ENCODE measurements around the gene ATXN7. TPM values are rescaled to one million over a fixed set of nuclear protein-coding genes. Genes with fewer than 3 reads are reported as not detected.

Gene ATXN7
- total and polyA plus RNA-seq, 4 donors, result 2.8 to 13.6 (median 5.6) TPM

DNA sequence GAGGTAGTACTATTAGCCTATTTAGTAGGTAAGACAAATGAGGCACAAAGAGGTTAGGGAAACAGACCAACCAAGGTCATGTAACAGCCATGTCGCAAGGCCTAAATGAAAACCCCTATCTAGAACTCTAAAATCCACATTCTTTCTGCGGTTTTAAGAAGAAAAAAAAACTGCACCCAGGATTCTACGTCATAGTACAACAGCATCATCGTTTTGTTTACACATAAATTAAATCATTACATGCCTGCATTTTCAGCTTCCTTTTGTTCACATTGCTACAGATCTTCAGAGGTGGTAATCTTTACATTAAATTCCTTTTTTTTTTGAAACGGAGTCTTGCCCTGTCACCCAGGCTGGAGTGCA is 160.2 kb downstream of the ATXN7 start:
- Histone ChIP-seq H3K9me3 (ENCODE audit: control insufficient read depth in 4 of 4, low read length in 3 of 4) (no peaks in the 10 kb centered on the region), H3K4me3 (ENCODE audit: low read depth in 1 of 3, low read length in 3 of 3) (no peak overlapping the region), H3K27ac (ENCODE audit: low read depth in 1 of 2, low read length in 2 of 2) (no peak overlapping the region), H3K27me3 (ENCODE audit: control insufficient read depth in 4 of 4, insufficient read depth in 4 of 4, low read length in 3 of 4) (peaks cover 0 to 4% (median 0%) of the 10 kb centered on the region in 4 donors), H3K36me3 (ENCODE audit: control insufficient read depth in 4 of 4, insufficient read depth in 3 of 4, low read depth in 1 of 4, low read length in 3 of 4) (peaks cover under 1 to 7% (median 5%) of the 10 kb centered on the region in 4 donors), H3K4me1 (ENCODE audit: control insufficient read depth in 4 of 4, insufficient read depth in 4 of 4, low read length in 3 of 4) (peaks cover 7 to 17% (median 12%) of the 10 kb centered on the region in 4 donors), H3K9ac (ENCODE audit: low read depth in 1 of 2, low read length in 2 of 2) (peak overlapping the region in 1 of 2 donors; percentile 2)
- 69% methylated on average over 5 of the region's 5 CpGs for WGBS
- DNase-seq (ENCODE audit: low spot score), result no peak
- TF ChIP-seq HNF4G (IDR thresholded peaks at IDR 0.05) (no peak), YY1 (IDR thresholded peaks at IDR 0.05) (no peak), RAD21 (IDR thresholded peaks at IDR 0.05) (no peak), SP1 (IDR thresholded peaks at IDR 0.05) (no peak), JUND (IDR thresholded peaks at IDR 0.05) (no peak), FOXA1 (IDR thresholded peaks at IDR 0.05) (no peak), TAF1 (conservative IDR thresholded peaks at IDR 0.05) (no peak), GABPA (IDR thresholded peaks at IDR 0.05 in 1 of 2, conservative IDR thresholded peaks at IDR 0.05 in 1 of 2) (no peak), NR2F2 (IDR thresholded peaks at IDR 0.05) (no peak), FOXA2 (IDR thresholded peaks at IDR 0.05) (no peak)
- TF ChIP-seq, protein P1, sequence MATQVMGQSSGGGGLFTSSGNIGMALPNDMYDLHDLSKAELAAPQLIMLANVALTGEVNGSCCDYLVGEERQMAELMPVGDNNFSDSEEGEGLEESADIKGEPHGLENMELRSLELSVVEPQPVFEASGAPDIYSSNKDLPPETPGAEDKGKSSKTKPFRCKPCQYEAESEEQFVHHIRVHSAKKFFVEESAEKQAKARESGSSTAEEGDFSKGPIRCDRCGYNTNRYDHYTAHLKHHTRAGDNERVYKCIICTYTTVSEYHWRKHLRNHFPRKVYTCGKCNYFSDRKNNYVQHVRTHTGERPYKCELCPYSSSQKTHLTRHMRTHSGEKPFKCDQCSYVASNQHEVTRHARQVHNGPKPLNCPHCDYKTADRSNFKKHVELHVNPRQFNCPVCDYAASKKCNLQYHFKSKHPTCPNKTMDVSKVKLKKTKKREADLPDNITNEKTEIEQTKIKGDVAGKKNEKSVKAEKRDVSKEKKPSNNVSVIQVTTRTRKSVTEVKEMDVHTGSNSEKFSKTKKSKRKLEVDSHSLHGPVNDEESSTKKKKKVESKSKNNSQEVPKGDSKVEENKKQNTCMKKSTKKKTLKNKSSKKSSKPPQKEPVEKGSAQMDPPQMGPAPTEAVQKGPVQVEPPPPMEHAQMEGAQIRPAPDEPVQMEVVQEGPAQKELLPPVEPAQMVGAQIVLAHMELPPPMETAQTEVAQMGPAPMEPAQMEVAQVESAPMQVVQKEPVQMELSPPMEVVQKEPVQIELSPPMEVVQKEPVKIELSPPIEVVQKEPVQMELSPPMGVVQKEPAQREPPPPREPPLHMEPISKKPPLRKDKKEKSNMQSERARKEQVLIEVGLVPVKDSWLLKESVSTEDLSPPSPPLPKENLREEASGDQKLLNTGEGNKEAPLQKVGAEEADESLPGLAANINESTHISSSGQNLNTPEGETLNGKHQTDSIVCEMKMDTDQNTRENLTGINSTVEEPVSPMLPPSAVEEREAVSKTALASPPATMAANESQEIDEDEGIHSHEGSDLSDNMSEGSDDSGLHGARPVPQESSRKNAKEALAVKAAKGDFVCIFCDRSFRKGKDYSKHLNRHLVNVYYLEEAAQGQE (IDR thresholded peaks at IDR 0.05), result no peak
- TF ChIP-seq, protein P2, sequence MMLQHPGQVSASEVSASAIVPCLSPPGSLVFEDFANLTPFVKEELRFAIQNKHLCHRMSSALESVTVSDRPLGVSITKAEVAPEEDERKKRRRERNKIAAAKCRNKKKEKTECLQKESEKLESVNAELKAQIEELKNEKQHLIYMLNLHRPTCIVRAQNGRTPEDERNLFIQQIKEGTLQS (IDR thresholded peaks at IDR 0.05), result no peak
- TF ChIP-seq, protein P3, sequence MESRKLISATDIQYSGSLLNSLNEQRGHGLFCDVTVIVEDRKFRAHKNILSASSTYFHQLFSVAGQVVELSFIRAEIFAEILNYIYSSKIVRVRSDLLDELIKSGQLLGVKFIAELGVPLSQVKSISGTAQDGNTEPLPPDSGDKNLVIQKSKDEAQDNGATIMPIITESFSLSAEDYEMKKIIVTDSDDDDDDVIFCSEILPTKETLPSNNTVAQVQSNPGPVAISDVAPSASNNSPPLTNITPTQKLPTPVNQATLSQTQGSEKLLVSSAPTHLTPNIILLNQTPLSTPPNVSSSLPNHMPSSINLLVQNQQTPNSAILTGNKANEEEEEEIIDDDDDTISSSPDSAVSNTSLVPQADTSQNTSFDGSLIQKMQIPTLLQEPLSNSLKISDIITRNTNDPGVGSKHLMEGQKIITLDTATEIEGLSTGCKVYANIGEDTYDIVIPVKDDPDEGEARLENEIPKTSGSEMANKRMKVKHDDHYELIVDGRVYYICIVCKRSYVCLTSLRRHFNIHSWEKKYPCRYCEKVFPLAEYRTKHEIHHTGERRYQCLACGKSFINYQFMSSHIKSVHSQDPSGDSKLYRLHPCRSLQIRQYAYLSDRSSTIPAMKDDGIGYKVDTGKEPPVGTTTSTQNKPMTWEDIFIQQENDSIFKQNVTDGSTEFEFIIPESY (IDR thresholded peaks at IDR 0.05), result no peak
- TF ChIP-seq, protein P4, sequence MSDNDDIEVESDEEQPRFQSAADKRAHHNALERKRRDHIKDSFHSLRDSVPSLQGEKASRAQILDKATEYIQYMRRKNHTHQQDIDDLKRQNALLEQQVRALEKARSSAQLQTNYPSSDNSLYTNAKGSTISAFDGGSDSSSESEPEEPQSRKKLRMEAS (IDR thresholded peaks at IDR 0.05), result no peak
- TF ChIP-seq, protein P5, sequence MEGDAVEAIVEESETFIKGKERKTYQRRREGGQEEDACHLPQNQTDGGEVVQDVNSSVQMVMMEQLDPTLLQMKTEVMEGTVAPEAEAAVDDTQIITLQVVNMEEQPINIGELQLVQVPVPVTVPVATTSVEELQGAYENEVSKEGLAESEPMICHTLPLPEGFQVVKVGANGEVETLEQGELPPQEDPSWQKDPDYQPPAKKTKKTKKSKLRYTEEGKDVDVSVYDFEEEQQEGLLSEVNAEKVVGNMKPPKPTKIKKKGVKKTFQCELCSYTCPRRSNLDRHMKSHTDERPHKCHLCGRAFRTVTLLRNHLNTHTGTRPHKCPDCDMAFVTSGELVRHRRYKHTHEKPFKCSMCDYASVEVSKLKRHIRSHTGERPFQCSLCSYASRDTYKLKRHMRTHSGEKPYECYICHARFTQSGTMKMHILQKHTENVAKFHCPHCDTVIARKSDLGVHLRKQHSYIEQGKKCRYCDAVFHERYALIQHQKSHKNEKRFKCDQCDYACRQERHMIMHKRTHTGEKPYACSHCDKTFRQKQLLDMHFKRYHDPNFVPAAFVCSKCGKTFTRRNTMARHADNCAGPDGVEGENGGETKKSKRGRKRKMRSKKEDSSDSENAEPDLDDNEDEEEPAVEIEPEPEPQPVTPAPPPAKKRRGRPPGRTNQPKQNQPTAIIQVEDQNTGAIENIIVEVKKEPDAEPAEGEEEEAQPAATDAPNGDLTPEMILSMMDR (IDR thresholded peaks at IDR 0.05; ENCODE audit: low read depth, low read length, missing input control), result no peak

DNA sequence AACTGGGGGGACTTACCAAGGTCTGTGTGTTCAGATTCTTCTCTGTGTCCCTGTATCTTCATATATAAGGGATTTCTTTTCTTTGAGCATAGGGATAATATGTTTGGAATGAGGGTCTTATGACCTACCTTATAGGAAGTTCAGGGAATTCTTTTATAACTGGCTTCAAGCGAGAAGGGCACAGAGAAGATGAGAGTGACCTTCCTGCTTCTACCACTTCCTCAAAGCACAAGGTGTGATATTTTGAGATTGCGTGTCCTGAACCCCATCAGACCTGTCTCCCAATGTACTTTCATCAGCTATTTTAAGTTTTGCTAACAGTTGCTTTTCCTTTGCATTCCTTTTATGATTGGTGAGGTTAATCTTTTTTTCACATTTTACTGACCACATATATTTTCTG is 162.7 kb downstream of the ATXN7 start:
- no peaks in the 10 kb centered on the region for H3K36me3 ChIP-seq (ENCODE audit: control insufficient read depth in 4 of 4, insufficient read depth in 3 of 4, low read depth in 1 of 4, low read length in 3 of 4)
- peaks cover 7 to 18% (median 11%) of the 10 kb centered on the region in 4 donors for H3K4me1 ChIP-seq (ENCODE audit: control insufficient read depth in 4 of 4, insufficient read depth in 4 of 4, low read length in 3 of 4)
- TF ChIP-seq RXRA (IDR thresholded peaks at IDR 0.05) (no peak), FOXA2 (IDR thresholded peaks at IDR 0.05) (no peak), NR2F2 (IDR thresholded peaks at IDR 0.05) (no peak), EGR1 (IDR thresholded peaks at IDR 0.05; ENCODE audit: low read depth in 2 of 2) (no peak), TAF1 (conservative IDR thresholded peaks at IDR 0.05) (no peak), FOXA1 (IDR thresholded peaks at IDR 0.05) (no peak)
- TF ChIP-seq, protein P2 (IDR thresholded peaks at IDR 0.05), result no peak
- no peak overlapping the region for H3K9ac ChIP-seq (ENCODE audit: low read depth in 1 of 2, low read length in 2 of 2)
- no peaks in the 10 kb centered on the region for H3K9me3 ChIP-seq (ENCODE audit: control insufficient read depth in 4 of 4, low read length in 3 of 4)
- H3K4me3 ChIP-seq (ENCODE audit: low read depth in 1 of 3, low read length in 3 of 3), result no peak overlapping the region
- peaks cover 0 to 10% (median 2%) of the 10 kb centered on the region in 4 donors for H3K27me3 ChIP-seq (ENCODE audit: control insufficient read depth in 4 of 4, insufficient read depth in 4 of 4, low read length in 3 of 4)
- 84% methylated on average over 2 of the region's 2 CpGs for WGBS
- no peak for DNase-seq (ENCODE audit: low spot score)
- no peak overlapping the region for H3K27ac ChIP-seq (ENCODE audit: low read depth in 1 of 2, low read length in 2 of 2)

All from liver (tissue), 9 donors.